WERI-Rb-1 (cell line): ENCODE measurements around the gene PRND.
"Not testable (repeated sequence)": the region's sequence is repeated elsewhere in the genome, so short reads cannot be mapped to it uniquely, and the experiment has no call there.

Experiments used
- DNase-seq: peaks from one replicate; pipeline ENCODE4 v3.0.0-alpha.2; 2020
- H3K27ac ChIP-seq: fragments of 250-450 bp; sonication (Bioruptor Pico); 2 replicates; pipeline ENCODE4 v1.5.1; 2020; ENCODE audit warnings: mild to moderate bottlenecking, moderate library complexity
- H3K27me3 ChIP-seq: fragments of 250-450 bp; sonication (Bioruptor Pico); 2 replicates; pipeline ENCODE4 v1.5.1; 2021; ENCODE audit warnings: mild to moderate bottlenecking, low read depth, moderate library complexity; ENCODE audit not compliant: insufficient read depth, severe bottlenecking
- H3K36me3 ChIP-seq: fragments of 250-450 bp; sonication (Bioruptor Pico); 2 replicates; pipeline ENCODE4 v1.5.1; 2020; ENCODE audit warnings: mild to moderate bottlenecking, moderate library complexity
- H3K4me3 ChIP-seq: 2 replicates; pipeline ENCODE4 v1.5.1; 2011; ENCODE audit warnings: low read depth, mild to moderate bottlenecking, control low read depth, low read length
- H3K9me3 ChIP-seq: fragments of 250-450 bp; sonication (Bioruptor Pico); 2 replicates; pipeline ENCODE4 v1.5.1; 2021; ENCODE audit warnings: mild to moderate bottlenecking, moderate library complexity; ENCODE audit not compliant: severe bottlenecking
- CTCF ChIP-seq: IDR thresholded peaks from 2 replicates; pipeline ENCODE4 v1.5.1; 2011; ENCODE audit warnings: low read depth, mild to moderate bottlenecking, control low read depth, inconsistent platforms, low read length

PRND gene

GRCh38 chr20:4722993-4723392, 1.3 kb downstream of the PRND start:
- Histone ChIP-seq H3K27ac (no peak overlapping the region), H3K4me3 (no peak overlapping the region), H3K27me3 (no peaks in the 10 kb centered on the region), H3K9me3 (no peaks in the 10 kb centered on the region), H3K36me3 (no peaks in the 10 kb centered on the region)
- DNase-seq = no peak
- TF ChIP-seq CTCF = no peak

GRCh38 chr20:4723553-4723952, 1.8 kb downstream of the PRND start:
- H3K9me3 ChIP-seq, H3K4me3 ChIP-seq, DNase-seq, H3K36me3 ChIP-seq, H3K27ac ChIP-seq, H3K27me3 ChIP-seq: not testable (repeated sequence)

- H3K4me3 ChIP-seq = no peak overlapping the region
- H3K27ac ChIP-seq = no peak overlapping the region
- no peaks in the 10 kb centered on the region for H3K9me3 ChIP-seq
- no peak for DNase-seq
- H3K36me3 ChIP-seq = no peaks in the 10 kb centered on the region
- TF ChIP-seq CTCF = no peak
- H3K27me3 ChIP-seq = no peaks in the 10 kb centered on the region
Observed at GRCh38 chr20:4724459-4725262, 3.0 kb downstream of the PRND start.

- no peaks in the 10 kb centered on the region for H3K36me3 ChIP-seq
- TF ChIP-seq CTCF = no peak
- H3K4me3 ChIP-seq = no peak overlapping the region
- no peak overlapping the region for H3K27ac ChIP-seq
- no peaks in the 10 kb centered on the region for H3K27me3 ChIP-seq
- no peak for DNase-seq
- no peaks in the 10 kb centered on the region for H3K9me3 ChIP-seq
Observed at GRCh38 chr20:4725263-4725550, 3.5 kb downstream of the PRND start.

- no peak for DNase-seq
- Histone ChIP-seq H3K4me3 (no peak overlapping the region), H3K9me3 (no peaks in the 10 kb centered on the region), H3K36me3 (no peaks in the 10 kb centered on the region), H3K27ac (no peak overlapping the region), H3K27me3 (no peaks in the 10 kb centered on the region)
- no peak for TF ChIP-seq CTCF
Observed at GRCh38 chr20:4726710-4727397, 5.1 kb downstream of the PRND start.

GRCh38 chr20:4728120-4728760, 6.5 kb downstream of the PRND start:
- no peak for TF ChIP-seq CTCF
- H3K4me3 ChIP-seq = no peak overlapping the region
- H3K27me3 ChIP-seq = no peaks in the 10 kb centered on the region
- H3K27ac ChIP-seq = no peak overlapping the region
- DNase-seq = no peak
- no peaks in the 10 kb centered on the region for H3K9me3 ChIP-seq
- no peaks in the 10 kb centered on the region for H3K36me3 ChIP-seq
